Lower lobe of right lung (tissue), 2 donors: ENCODE results near the gene MPP7. TPM values are rescaled to one million over a fixed set of nuclear protein-coding genes. Genes with fewer than 3 reads are reported as not detected.
"Not testable (repeated sequence)": the region's sequence is repeated elsewhere in the genome, so short reads cannot be mapped to it uniquely, and the experiment has no call there.

Source experiments
- ATAC-seq, 2 donors: fragments of 200-7000 bp; cut with Tn5 transposase; one replicate each; pipeline ENCODE4 v1.9.1; 2020 to 2022; ENCODE audit warnings: mild to moderate bottlenecking in 2 of 2, moderate library complexity in 2 of 2
- DNase-seq: peaks from one replicate; pipeline ENCODE4 v3.0.0-alpha.2; 2020
- H3K27ac ChIP-seq: fragments of 200-600 bp; one replicate; pipeline ENCODE4 v1.8.0; 2022
- H3K27me3 ChIP-seq: fragments of 200-600 bp; one replicate; pipeline ENCODE4 v1.8.0; 2022; ENCODE audit warnings: low read depth
- H3K36me3 ChIP-seq: fragments of 200-600 bp; one replicate; pipeline ENCODE4 v1.8.0; 2022; ENCODE audit warnings: mild to moderate bottlenecking
- H3K4me1 ChIP-seq: fragments of 200-600 bp; one replicate; pipeline ENCODE4 v1.8.0; 2022
- H3K4me3 ChIP-seq: fragments of 200-600 bp; one replicate; pipeline ENCODE4 v1.8.0; 2022; ENCODE audit warnings: mild to moderate bottlenecking
- H3K9me3 ChIP-seq: fragments of 200-600 bp; one replicate; pipeline ENCODE4 v1.8.0; 2022
- intact Hi-C: fragments of 100-400 bp; cut with DNase I; formaldehyde crosslinking; loops from one replicate; pipeline ENCODE4 v1.11.0; 2022
- long read RNA-seq: library from polyadenylated mRNA; unstranded; transcript quantifications from one replicate; pipeline ENCODE4 v2.0.0, GENCODE V29; 2021
- total RNA-seq: library from RNA; stranded (reverse); fragmentation: NEBNext Ultra II Directional; extraction: Animal tissue kit (Norgen Biotek cat#: 25700); gene quantifications from one replicate; pipeline ENCODE4 v1.2.1, GENCODE V29; 2021
- TF ChIP-seq, protein P1 (sequence below): fragments of 200-600 bp; IDR thresholded peaks from one replicate; pipeline ENCODE4 v1.8.0; 2022; ENCODE audit warnings: antibody characterized with exemption, mild to moderate bottlenecking
- donor health status: DM: no; HTN: yes; CAD: no; lungs with severe emphysema.

MPP7 gene
- total RNA-seq: 33.9 TPM
- long read RNA-seq, partial matches to known transcripts: 16 of 63 reads
- long read RNA-seq, other reads (novel, unspliced or antisense): 47 of 63 reads

GRCh38 chr10:28302638-28303488 lies at the start of gene MPP7:
TSS of gene MPP7 (minus strand) at chr10:28303064. CDS start at chr10:28238604, 64,460 bp downstream.
- peak within 1 kb of the TSS; percentile 87 for H3K4me3 ChIP-seq
- ATAC-seq (peak; percentile 98 to 99), DNase-seq (peak; percentile 97)
- no peaks in the 10 kb centered on the region for H3K27me3 ChIP-seq
- H3K4me1 ChIP-seq: peaks cover 14% of the 10 kb centered on the region
- intact Hi-C loops: no loop called here
- H3K36me3 ChIP-seq: no peaks in the 10 kb centered on the region
- H3K27ac ChIP-seq: peak within 1 kb of the TSS; percentile 90
- TF ChIP-seq, protein P1, sequence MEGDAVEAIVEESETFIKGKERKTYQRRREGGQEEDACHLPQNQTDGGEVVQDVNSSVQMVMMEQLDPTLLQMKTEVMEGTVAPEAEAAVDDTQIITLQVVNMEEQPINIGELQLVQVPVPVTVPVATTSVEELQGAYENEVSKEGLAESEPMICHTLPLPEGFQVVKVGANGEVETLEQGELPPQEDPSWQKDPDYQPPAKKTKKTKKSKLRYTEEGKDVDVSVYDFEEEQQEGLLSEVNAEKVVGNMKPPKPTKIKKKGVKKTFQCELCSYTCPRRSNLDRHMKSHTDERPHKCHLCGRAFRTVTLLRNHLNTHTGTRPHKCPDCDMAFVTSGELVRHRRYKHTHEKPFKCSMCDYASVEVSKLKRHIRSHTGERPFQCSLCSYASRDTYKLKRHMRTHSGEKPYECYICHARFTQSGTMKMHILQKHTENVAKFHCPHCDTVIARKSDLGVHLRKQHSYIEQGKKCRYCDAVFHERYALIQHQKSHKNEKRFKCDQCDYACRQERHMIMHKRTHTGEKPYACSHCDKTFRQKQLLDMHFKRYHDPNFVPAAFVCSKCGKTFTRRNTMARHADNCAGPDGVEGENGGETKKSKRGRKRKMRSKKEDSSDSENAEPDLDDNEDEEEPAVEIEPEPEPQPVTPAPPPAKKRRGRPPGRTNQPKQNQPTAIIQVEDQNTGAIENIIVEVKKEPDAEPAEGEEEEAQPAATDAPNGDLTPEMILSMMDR: peak; percentile 45
- no peaks in the 10 kb centered on the region for H3K9me3 ChIP-seq

- TF ChIP-seq, protein P1: no peak
- intact Hi-C loops: no loop called here
- DNase-seq (no peak), ATAC-seq (no peak)
- Histone ChIP-seq H3K27ac (no peak overlapping the region), H3K9me3 (no peaks in the 10 kb centered on the region), H3K27me3 (no peaks in the 10 kb centered on the region), H3K4me1 (no peaks in the 10 kb centered on the region), H3K36me3 (no peaks in the 10 kb centered on the region), H3K4me3 (no peak overlapping the region)
These were observed 47.0 kb upstream of the MPP7 start for GRCh38 chr10:28349892-28350291.

DNA sequence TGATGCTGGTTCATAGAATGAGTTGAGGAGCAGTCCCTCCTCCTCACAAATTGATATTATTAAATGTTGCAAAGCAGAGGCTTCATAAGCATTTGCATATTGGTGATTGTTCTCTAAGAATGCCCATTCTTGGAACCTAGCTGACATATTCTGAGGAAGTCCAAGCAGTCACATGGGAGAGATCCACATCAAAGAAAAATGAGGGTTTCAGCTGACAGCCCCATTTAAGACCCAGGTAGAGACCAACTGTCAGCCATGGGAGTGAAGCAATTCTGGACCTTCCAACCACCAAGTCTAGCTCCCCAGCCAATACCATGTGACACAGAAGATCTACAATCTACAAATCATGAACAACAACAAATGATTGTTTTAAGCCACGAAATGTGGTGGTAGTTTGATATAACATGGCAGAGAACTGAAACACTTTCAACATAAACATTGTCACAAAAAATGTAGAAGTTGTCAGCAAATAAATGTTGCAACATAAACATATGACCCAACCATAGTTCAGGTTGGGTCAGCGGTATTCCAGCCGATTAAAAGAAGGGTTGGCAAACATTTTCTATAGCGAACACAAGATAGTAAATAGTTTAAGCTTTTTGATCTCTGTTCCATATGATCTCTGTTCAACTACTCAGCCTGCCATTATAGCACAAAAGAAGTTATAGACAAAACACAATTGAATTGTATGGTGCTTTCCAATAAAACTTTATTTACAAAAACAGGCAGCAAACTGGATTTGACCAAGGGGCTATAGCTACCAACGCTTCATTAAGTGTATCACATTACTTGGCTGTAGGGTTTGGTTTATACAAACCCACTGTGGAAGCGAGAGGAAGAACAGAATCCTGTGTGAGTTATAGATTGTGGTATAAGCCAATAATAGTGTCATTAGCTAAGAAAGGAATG lies 41.4 kb upstream of the MPP7 start:
- Histone ChIP-seq H3K4me1 (no peaks in the 10 kb centered on the region), H3K27ac (no peak overlapping the region), H3K27me3 (no peaks in the 10 kb centered on the region), H3K9me3 (no peaks in the 10 kb centered on the region), H3K4me3 (no peak overlapping the region), H3K36me3 (no peaks in the 10 kb centered on the region)
- intact Hi-C loops: no loop called here
- DNase-seq (no peak), ATAC-seq (no peak)
- TF ChIP-seq, protein P1: no peak

DNA sequence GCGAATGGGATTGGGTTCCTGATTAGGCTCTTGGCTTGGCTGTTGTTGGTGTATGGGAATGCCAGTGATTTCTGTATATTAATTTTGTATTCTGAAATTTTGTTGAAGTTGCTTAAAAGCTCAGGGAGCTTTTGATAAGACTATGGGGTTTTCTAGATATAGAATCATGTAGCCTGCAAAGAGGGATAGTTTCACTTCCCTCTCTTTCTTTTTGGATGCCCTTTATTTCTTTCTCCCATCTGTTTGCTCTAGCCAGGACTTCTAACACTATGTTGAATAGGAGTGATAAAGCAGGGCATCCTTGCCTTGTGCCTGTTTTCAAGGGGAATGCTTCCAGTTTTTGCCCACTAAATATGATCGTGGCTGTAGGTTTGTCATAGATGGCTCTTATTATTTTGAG lies 40.4 kb upstream of the MPP7 start:
- intact Hi-C loops: no loop called here

GRCh38 chr10:28341679-28342078 lies 38.8 kb upstream of the MPP7 start:
- H3K4me3 ChIP-seq, H3K27ac ChIP-seq, intact Hi-C loops, ATAC-seq, H3K36me3 ChIP-seq, H3K4me1 ChIP-seq, H3K27me3 ChIP-seq, DNase-seq, H3K9me3 ChIP-seq: not testable (repeated sequence)

More for the DNA sequence above, 40.4 kb upstream of the MPP7 start:
- ATAC-seq (no peak), DNase-seq (no peak)
- no peaks in the 10 kb centered on the region for H3K4me1 ChIP-seq
- no peak overlapping the region for H3K27ac ChIP-seq
- H3K27me3 ChIP-seq: no peaks in the 10 kb centered on the region
- H3K4me3 ChIP-seq: no peak overlapping the region
- no peaks in the 10 kb centered on the region for H3K9me3 ChIP-seq
- TF ChIP-seq, protein P1: no peak
- H3K36me3 ChIP-seq: no peaks in the 10 kb centered on the region
